Mesothelial cell of epicardium (in vitro differentiated cells): ENCODE measurements around the gene CHRNB2. TPM values are rescaled to one million over a fixed set of nuclear protein-coding genes. Genes with fewer than 3 reads are reported as not detected.
A peak's percentile ranks its signal among the peaks of the same experiment; 100 is the strongest.

Experiments
- DNase-seq, 2 experiments: peaks; one replicate each; pipeline ENCODE4 v3.0.0; 2021; ENCODE audit warnings: low spot score in 2 of 2; ENCODE audit not compliant: unreplicated experiment in 2 of 2
- H3K27ac Mint-ChIP-seq: 2 replicates; pipeline ENCODE4 v1.8.0; 2021; ENCODE audit warnings: mixed read lengths
- H3K27me3 Mint-ChIP-seq: 2 replicates; pipeline ENCODE4 v1.8.0; 2021; ENCODE audit warnings: low read depth, mixed read lengths
- H3K36me3 Mint-ChIP-seq: 2 replicates; pipeline ENCODE4 v1.8.0; 2021; ENCODE audit warnings: mixed read lengths
- H3K4me1 Mint-ChIP-seq: 2 replicates; pipeline ENCODE4 v1.8.0; 2021; ENCODE audit warnings: mixed read lengths
- H3K4me3 Mint-ChIP-seq: 2 replicates; pipeline ENCODE4 v1.8.0; 2021; ENCODE audit warnings: mild to moderate bottlenecking, moderate library complexity, mixed read lengths
- H3K9me3 Mint-ChIP-seq: 2 replicates; pipeline ENCODE4 v1.8.0; 2021; ENCODE audit warnings: mixed read lengths
- total RNA-seq: library from RNA; stranded (reverse); gene quantifications from 3 replicates; pipeline ENCODE4 v1.2.1, GENCODE V29; 2021
- TF ChIP-seq, protein P1 (sequence below): fragments of 200-600 bp; sonication (generic); IDR thresholded peaks from one replicate; pipeline ENCODE4 v1.5.0; 2021; ENCODE audit warnings: antibody characterized with exemption; ENCODE audit not compliant: unreplicated experiment

Gene CHRNB2
- total RNA-seq, 1 donor from 2014 or later: 0.31 TPM

DNA sequence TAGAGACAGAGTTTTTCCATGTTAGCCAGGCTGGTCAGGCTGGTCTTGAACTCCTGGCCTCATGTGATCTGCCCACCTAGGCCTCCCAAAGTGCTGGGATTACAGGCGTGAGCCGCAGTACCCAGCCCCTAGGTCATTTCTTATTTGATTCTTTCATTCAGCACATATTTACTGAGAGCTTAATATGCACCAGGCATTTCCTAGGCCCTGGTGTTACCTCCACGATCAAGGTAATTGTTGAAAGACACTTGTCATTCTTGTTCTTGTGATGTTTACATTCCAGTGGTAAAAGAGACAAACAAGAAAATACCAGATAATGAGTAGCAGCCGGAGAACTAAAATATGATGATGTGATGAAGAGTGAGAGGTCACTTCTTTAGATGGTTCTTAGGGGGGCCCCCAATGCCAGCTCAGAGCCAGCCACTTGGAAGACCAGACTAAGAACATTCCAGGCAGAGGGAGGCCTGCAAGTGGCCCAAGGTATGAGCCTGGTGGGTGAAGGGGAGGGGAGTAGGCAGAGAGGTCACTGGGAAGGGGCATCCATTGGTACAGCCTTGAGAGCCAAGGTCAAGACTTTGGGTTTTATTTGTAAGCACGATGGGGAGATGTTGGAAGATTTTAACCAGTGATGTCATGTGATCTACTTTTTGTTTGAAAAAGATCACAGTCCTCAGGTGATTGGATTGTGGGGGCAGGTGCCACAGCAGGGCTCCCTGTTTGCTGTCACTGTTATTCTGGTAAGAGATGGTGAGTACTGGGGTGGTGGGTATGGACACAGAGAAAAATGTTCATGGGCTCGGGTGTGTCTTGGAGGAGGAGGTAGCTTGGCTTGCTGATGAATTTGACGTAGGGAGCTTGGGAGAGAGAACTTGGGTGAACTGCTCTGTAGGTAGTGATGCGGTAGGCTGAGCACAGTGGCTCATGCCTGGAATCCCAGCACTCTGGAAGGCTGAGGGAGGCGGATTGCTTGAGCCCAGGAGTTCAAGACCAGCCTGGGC is 27.8 kb upstream of the CHRNB2 start:
- peaks cover 70% of the 10 kb centered on the region for H3K27me3 Mint-ChIP-seq
- H3K27ac Mint-ChIP-seq: no peak overlapping the region
- TF ChIP-seq, protein P1, sequence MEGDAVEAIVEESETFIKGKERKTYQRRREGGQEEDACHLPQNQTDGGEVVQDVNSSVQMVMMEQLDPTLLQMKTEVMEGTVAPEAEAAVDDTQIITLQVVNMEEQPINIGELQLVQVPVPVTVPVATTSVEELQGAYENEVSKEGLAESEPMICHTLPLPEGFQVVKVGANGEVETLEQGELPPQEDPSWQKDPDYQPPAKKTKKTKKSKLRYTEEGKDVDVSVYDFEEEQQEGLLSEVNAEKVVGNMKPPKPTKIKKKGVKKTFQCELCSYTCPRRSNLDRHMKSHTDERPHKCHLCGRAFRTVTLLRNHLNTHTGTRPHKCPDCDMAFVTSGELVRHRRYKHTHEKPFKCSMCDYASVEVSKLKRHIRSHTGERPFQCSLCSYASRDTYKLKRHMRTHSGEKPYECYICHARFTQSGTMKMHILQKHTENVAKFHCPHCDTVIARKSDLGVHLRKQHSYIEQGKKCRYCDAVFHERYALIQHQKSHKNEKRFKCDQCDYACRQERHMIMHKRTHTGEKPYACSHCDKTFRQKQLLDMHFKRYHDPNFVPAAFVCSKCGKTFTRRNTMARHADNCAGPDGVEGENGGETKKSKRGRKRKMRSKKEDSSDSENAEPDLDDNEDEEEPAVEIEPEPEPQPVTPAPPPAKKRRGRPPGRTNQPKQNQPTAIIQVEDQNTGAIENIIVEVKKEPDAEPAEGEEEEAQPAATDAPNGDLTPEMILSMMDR: no peak
- no peaks in the 10 kb centered on the region for H3K4me1 Mint-ChIP-seq
- H3K4me3 Mint-ChIP-seq: no peak overlapping the region
- DNase-seq: no peak
- peaks cover 5% of the 10 kb centered on the region for H3K9me3 Mint-ChIP-seq
- H3K36me3 Mint-ChIP-seq: no peaks in the 10 kb centered on the region

DNA sequence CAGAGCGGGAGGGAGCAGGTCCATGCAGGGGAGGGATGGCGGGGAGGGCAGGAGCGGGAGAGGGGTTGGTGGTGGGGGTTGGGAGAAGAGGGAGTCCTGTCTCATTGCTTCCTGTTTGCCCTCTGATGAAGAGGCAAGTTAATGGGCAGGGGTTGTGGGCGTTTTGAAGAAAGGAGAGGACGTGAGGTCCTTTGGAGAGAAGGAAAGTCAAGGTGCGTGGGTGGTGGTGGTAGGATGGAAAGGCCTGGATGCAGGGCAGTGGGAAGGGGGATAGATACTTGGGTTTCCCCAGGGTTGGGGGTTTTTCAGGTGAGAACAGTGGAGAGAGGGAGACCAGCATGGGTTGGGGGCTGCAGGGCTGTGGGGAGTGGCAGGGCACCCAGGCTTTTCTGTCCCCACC is 26.3 kb upstream of the CHRNB2 start:
- no peak overlapping the region for H3K4me3 Mint-ChIP-seq
- no peak overlapping the region for H3K27ac Mint-ChIP-seq
- H3K4me1 Mint-ChIP-seq: no peaks in the 10 kb centered on the region
- H3K36me3 Mint-ChIP-seq: no peaks in the 10 kb centered on the region
- H3K27me3 Mint-ChIP-seq: peaks cover 62% of the 10 kb centered on the region
- TF ChIP-seq, protein P1: no peak
- no peak for DNase-seq
- no peaks in the 10 kb centered on the region for H3K9me3 Mint-ChIP-seq

DNA sequence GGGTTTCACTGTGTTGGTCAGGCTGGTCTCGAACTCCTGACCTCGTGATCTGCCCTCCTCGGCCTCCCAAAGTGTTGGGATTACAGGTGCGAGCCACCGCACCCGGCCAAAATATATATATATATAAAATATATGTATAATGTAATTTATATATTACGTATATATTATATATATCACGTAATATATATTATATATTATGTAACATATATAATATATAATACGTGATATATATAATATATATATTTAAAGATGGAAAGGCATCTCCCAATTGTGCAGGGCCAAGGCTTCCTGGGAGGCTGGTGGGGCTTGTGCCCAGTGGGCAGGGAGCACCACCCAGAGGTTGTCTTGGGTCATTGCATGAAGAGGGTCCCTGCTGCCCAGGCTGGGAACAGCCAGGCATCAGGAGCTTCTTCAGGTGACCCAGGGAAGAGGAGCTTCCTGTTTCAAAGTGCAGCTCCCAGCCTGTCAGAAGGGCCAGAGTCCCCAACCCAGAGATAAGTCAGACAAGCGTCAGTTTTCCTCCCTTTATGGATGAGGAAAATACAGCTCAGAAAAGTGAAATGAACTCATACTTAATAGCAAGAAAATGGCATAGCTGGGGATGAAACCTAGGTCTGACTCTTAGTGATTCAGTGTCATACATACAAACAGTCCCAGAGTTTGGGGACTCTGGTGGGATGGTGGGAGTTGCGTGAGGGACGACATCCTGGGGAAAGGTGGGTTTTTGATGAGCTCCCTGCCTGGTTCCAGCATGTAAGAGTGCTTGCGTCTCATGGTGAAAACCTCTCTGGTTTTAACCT is 21.1 kb upstream of the CHRNB2 start:
- peak overlapping the region; percentile 45 for H3K27ac Mint-ChIP-seq
- H3K4me3 Mint-ChIP-seq: no peak overlapping the region
- H3K36me3 Mint-ChIP-seq: peaks cover 17% of the 10 kb centered on the region
- H3K9me3 Mint-ChIP-seq: no peaks in the 10 kb centered on the region
- DNase-seq: peak in 1 of 2 experiments; percentile 47
- TF ChIP-seq, protein P1: peak; percentile 52
- peaks cover 24% of the 10 kb centered on the region for H3K27me3 Mint-ChIP-seq
- H3K4me1 Mint-ChIP-seq: peaks cover 26% of the 10 kb centered on the region

DNA sequence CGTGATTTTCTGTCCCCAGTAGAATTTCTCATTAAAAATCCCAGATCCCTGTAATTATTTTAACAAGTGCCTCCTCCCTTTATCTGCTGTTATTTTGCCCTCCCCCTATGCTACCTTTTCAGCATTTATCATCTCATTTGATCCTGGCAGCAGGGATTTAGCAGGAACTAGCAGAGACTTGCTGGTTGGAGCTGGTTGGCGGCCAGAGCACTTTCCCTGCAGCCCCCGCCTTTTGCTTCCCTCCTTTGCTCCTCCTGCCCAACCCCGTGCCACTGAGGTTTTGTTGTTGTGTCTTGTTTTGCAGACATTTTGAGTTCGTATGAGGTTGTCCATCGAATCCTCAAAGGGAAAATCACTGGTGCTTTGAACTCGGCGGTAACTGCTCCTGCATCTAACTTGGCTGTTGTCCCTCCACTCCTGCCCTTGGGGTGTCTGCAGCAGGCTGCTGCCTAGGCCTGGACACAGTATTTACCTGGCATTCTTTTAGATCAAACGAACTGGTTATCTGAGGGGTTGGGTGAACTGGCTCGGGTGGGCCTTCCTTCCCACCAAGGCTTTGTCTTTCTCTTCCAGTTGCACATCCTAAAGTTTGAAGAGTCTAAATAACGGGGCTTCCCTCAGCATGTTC is 20.4 kb upstream of the CHRNB2 start:
- H3K27ac Mint-ChIP-seq: peak overlapping the region; percentile 71
- peaks cover 26% of the 10 kb centered on the region for H3K4me1 Mint-ChIP-seq
- H3K4me3 Mint-ChIP-seq: no peak overlapping the region
- H3K9me3 Mint-ChIP-seq: no peaks in the 10 kb centered on the region
- H3K27me3 Mint-ChIP-seq: peaks cover 16% of the 10 kb centered on the region
- TF ChIP-seq, protein P1: no peak
- DNase-seq: no peak
- peaks cover 20% of the 10 kb centered on the region for H3K36me3 Mint-ChIP-seq

DNA sequence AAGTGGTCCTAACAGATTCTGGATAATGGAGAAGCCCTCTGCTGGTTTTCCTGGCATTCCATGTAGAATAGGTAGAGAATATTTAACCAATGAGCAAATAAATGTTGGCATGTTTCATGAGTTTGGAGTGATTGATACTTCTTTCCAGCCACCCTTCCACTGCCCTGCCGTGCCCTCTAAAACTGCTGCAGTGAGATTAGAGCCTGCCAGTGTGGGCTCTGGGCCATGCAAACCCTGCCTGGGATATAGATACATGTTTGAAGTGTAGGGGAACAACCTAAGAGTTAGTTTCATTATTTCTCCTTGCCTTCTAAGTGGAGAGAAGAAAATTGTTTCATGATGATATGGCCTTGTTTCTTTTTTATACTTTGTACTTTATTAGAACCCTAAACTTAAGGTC is 19.6 kb upstream of the CHRNB2 start:
- peak overlapping the region; percentile 71 for H3K27ac Mint-ChIP-seq
- TF ChIP-seq, protein P1: no peak
- H3K4me1 Mint-ChIP-seq: peaks cover 26% of the 10 kb centered on the region
- H3K4me3 Mint-ChIP-seq: no peak overlapping the region
- H3K36me3 Mint-ChIP-seq: peaks cover 23% of the 10 kb centered on the region
- DNase-seq: no peak
- no peaks in the 10 kb centered on the region for H3K9me3 Mint-ChIP-seq
- peaks cover 13% of the 10 kb centered on the region for H3K27me3 Mint-ChIP-seq
